OCI-LY1 (cell line): Measurements from ENCODE around the gene EPYC.

ENCODE experiments used
- H2AFZ ChIP-seq: fragments of 200-600 bp; sonication (generic), shearing (Covaris generic); 2 replicates; pipeline ENCODE4 v1.6.0; 2014; ENCODE audit warnings: antibody characterized with exemption, mild to moderate bottlenecking, low read length
- H3F3A ChIP-seq: fragments of 200-600 bp; sonication (generic), shearing (Covaris generic); 2 replicates; pipeline ENCODE4 v1.6.0; 2014; ENCODE audit warnings: mild to moderate bottlenecking, antibody characterized with exemption, low read length, moderate library complexity; ENCODE audit not compliant: insufficient read depth
- H3K27ac ChIP-seq: fragments of 200-600 bp; sonication (generic); 2 replicates; pipeline ENCODE4 v1.5.1; 2014; ENCODE audit warnings: low read length, mixed run types, mild to moderate bottlenecking, low read depth; ENCODE audit not compliant: poor library complexity, severe bottlenecking
- H3K27me3 ChIP-seq: fragments of 200-600 bp; sonication (generic); 2 replicates; pipeline ENCODE4 v1.6.0; 2014; ENCODE audit warnings: antibody characterized with exemption, mild to moderate bottlenecking, low read length, moderate library complexity; ENCODE audit not compliant: insufficient read depth
- H3K36me3 ChIP-seq: fragments of 200-600 bp; sonication (generic); 2 replicates; pipeline ENCODE4 v1.6.1; 2014; ENCODE audit warnings: mild to moderate bottlenecking, antibody characterized with exemption, low read length, moderate library complexity, mixed read lengths; ENCODE audit not compliant: insufficient read depth
- H3K4me1 ChIP-seq: fragments of 200-600 bp; sonication (generic); 2 replicates; pipeline ENCODE4 v1.5.1; 2014; ENCODE audit warnings: mild to moderate bottlenecking, low read length, moderate library complexity; ENCODE audit not compliant: insufficient read depth, severe bottlenecking
- H3K4me2 ChIP-seq: fragments of 200-600 bp; sonication (generic), shearing (Covaris generic); 2 replicates; pipeline ENCODE4 v1.6.1; 2014; ENCODE audit warnings: low read length
- H3K4me3 ChIP-seq: fragments of 200-600 bp; sonication (generic); 2 replicates; pipeline ENCODE4 v1.5.1; 2014; ENCODE audit warnings: low read length, low read depth, mild to moderate bottlenecking, mixed read lengths; ENCODE audit not compliant: poor library complexity, severe bottlenecking
- H3K79me2 ChIP-seq: fragments of 200-600 bp; shearing (Covaris generic); 2 replicates; pipeline ENCODE4 v1.6.1; 2016; ENCODE audit warnings: mixed run types, low read length, mixed read lengths; ENCODE audit not compliant: insufficient read depth
- H3K9ac ChIP-seq: fragments of 200-600 bp; sonication (generic), shearing (Covaris generic); 2 replicates; pipeline ENCODE4 v1.6.1; 2014; ENCODE audit warnings: mild to moderate bottlenecking, low read length, mixed read lengths
- H3K9me2 ChIP-seq: fragments of 200-600 bp; sonication (generic), shearing (Covaris generic); 2 replicates; pipeline ENCODE4 v1.6.1; 2014; ENCODE audit warnings: low read depth, mild to moderate bottlenecking, low read length, mixed read lengths
- H3K9me3 ChIP-seq: fragments of 200-600 bp; shearing (Covaris generic); 2 replicates; pipeline ENCODE4 v1.6.1; 2014; ENCODE audit warnings: low read length, mixed read lengths
- H4K20me1 ChIP-seq: fragments of 200-600 bp; sonication (generic), shearing (Covaris generic); 2 replicates; pipeline ENCODE4 v1.6.0; 2016; ENCODE audit warnings: mild to moderate bottlenecking, low read length; ENCODE audit not compliant: insufficient read depth
- CTCF ChIP-seq: fragments of 200-600 bp; sonication (generic), shearing (Covaris generic); IDR thresholded peaks from 2 replicates; pipeline ENCODE4 v1.5.1; 2017; ENCODE audit warnings: mild to moderate bottlenecking, antibody characterized with exemption, low read length, moderate library complexity, mixed read lengths
- EZH2 ChIP-seq: fragments of 200-600 bp; sonication (generic), shearing (Covaris generic); IDR thresholded peaks from 2 replicates; pipeline ENCODE4 v1.8.0; 2017; ENCODE audit warnings: borderline replicate concordance, mixed run types, mild to moderate bottlenecking, antibody characterized with exemption, low read length, moderate library complexity, mixed read lengths

Gene EPYC

GRCh38 chr12:90951432-90952105, 53.2 kb downstream of the EPYC start:
- Histone ChIP-seq H4K20me1 (no peaks in the 10 kb centered on the region), H3K79me2 (no peaks in the 10 kb centered on the region), H3K27me3 (no peaks in the 10 kb centered on the region), H3K9me2 (no peaks in the 10 kb centered on the region), H3F3A (no peaks in the 10 kb centered on the region), H3K27ac (no peak overlapping the region), H3K4me1 (no peaks in the 10 kb centered on the region), H2AFZ (no peak overlapping the region), H3K36me3 (no peaks in the 10 kb centered on the region), H3K9ac (no peak overlapping the region), H3K9me3 (no peaks in the 10 kb centered on the region), H3K4me2 (no peak overlapping the region), H3K4me3 (no peak overlapping the region)
- no peak for TF ChIP-seq EZH2
- no peak for TF ChIP-seq CTCF

- no peaks in the 10 kb centered on the region for H3K79me2 ChIP-seq
- H3F3A ChIP-seq: no peaks in the 10 kb centered on the region
- no peak overlapping the region for H3K4me3 ChIP-seq
- H2AFZ ChIP-seq: no peak overlapping the region
- H3K36me3 ChIP-seq: no peaks in the 10 kb centered on the region
- no peaks in the 10 kb centered on the region for H3K9me3 ChIP-seq
- no peaks in the 10 kb centered on the region for H3K27me3 ChIP-seq
- H3K27ac ChIP-seq: no peak overlapping the region
- no peaks in the 10 kb centered on the region for H3K9me2 ChIP-seq
- H3K4me1 ChIP-seq: no peaks in the 10 kb centered on the region
- no peak overlapping the region for H3K4me2 ChIP-seq
- TF ChIP-seq EZH2 (no peak), CTCF (no peak)
- H3K9ac ChIP-seq: no peak overlapping the region
- no peaks in the 10 kb centered on the region for H4K20me1 ChIP-seq
Observed at GRCh38 chr12:90947869-90948268, 56.9 kb downstream of the EPYC start.

- Histone ChIP-seq H3K9me3 (no peaks in the 10 kb centered on the region), H3K27me3 (no peaks in the 10 kb centered on the region), H3K4me2 (no peak overlapping the region), H3K4me1 (no peaks in the 10 kb centered on the region), H2AFZ (no peak overlapping the region), H3K27ac (no peak overlapping the region), H3K9ac (no peak overlapping the region), H3F3A (no peaks in the 10 kb centered on the region), H3K79me2 (no peaks in the 10 kb centered on the region), H3K4me3 (no peak overlapping the region), H3K36me3 (no peaks in the 10 kb centered on the region), H3K9me2 (no peaks in the 10 kb centered on the region), H4K20me1 (no peaks in the 10 kb centered on the region)
- no peak for TF ChIP-seq EZH2
- TF ChIP-seq CTCF: peak; percentile 58
Observed at GRCh38 chr12:90945070-90945649, 59.6 kb downstream of the EPYC start.
